SK-N-SH (cell line): ENCODE data around the gene MYLK. TPM values are rescaled to one million over a fixed set of nuclear protein-coding genes. Genes with fewer than 3 reads are reported as not detected.

ENCODE experiments used
- CTCF ChIA-PET: fragments of 300-600, 350-600 bp; formaldehyde crosslinking; extraction: SDS; loops from one replicate; lab custom pipeline; 2021; lab: Yijun Ruan, JAX
- POLR2A ChIA-PET: fragments of 350-600 bp; sonication (Branson Sonifier 250); formaldehyde crosslinking; extraction: SDS; loops from one replicate; lab custom pipeline; 2020; ENCODE audit warnings: antibody characterized with exemption, inconsistent platforms; lab: Yijun Ruan, JAX
- DNase-seq: peaks from one replicate; pipeline ENCODE4 v3.0.0; 2012
- H2AFZ ChIP-seq: fragments of 200-600 bp; sonication (generic); 2 replicates; pipeline ENCODE4 v1.8.1; 2016; ENCODE audit warnings: antibody characterized with exemption, mild to moderate bottlenecking, low read depth
- H3F3A ChIP-seq: fragments of 200-600 bp; sonication (generic); replicated peaks from 2 replicates; pipeline ENCODE3; 2016; ENCODE audit warnings: antibody characterized with exemption, mild to moderate bottlenecking; ENCODE audit not compliant: insufficient read depth
- H3K27ac ChIP-seq, 2 experiments: fragments of 200-500 bp in 1 of 2; fragments of 200-600 bp in 1 of 2; sonication (Bioruptor generic) in 1 of 2; sonication (generic), shearing (Covaris generic) in 1 of 2; 2 replicates each; pipeline versions ENCODE4 v1.5.1 to v1.6.1; 2014 to 2016; ENCODE audit warnings: low read depth in 2 of 2, inconsistent platforms in 1 of 2, low read length in 1 of 2, mild to moderate bottlenecking in 1 of 2, mixed read lengths in 1 of 2
- H3K27me3 ChIP-seq: fragments of 200-600 bp; sonication (generic), shearing (Covaris generic); 2 replicates; pipeline ENCODE4 v1.6.1; 2016; ENCODE audit warnings: mixed run types; ENCODE audit not compliant: insufficient read depth
- H3K36me3 ChIP-seq, 2 experiments: fragments of 200-500 bp in 1 of 2; fragments of 200-600 bp in 1 of 2; sonication (Bioruptor generic) in 1 of 2; sonication (generic) in 1 of 2; replicated peaks in 1 of 2; 2 replicates each; pipeline versions ENCODE3 to v1.5.1; 2014 to 2016; ENCODE audit warnings: low read length in 1 of 2, mild to moderate bottlenecking in 1 of 2; ENCODE audit not compliant: insufficient read depth in 2 of 2, control insufficient read depth in 1 of 2
- H3K4me1 ChIP-seq, 2 experiments: fragments of 200-500 bp in 1 of 2; fragments of 200-600 bp in 1 of 2; sonication (Bioruptor generic) in 1 of 2; sonication (generic), shearing (Covaris generic) in 1 of 2; 2 replicates each; pipeline versions ENCODE4 v1.5.1 to v1.6.1; 2014 to 2016; ENCODE audit warnings: low read depth in 1 of 2, low read length in 1 of 2, mixed run types in 1 of 2; ENCODE audit not compliant: insufficient read depth in 2 of 2, control insufficient read depth in 1 of 2
- H3K4me2 ChIP-seq: fragments of 200-600 bp; sonication (generic), shearing (Covaris generic); 2 replicates; pipeline ENCODE4 v1.6.1; 2017; ENCODE audit warnings: mixed run types
- H3K4me3 ChIP-seq, 2 experiments: fragments of 200-500 bp in 1 of 2; fragments of 200-600 bp in 1 of 2; sonication (Bioruptor generic) in 1 of 2; sonication (generic), shearing (Covaris generic) in 1 of 2; 2 replicates each; pipeline versions ENCODE4 v1.5.1 to v1.8.1; 2014 to 2016; ENCODE audit warnings: low read depth in 2 of 2, inconsistent platforms in 1 of 2, low read length in 1 of 2, mild to moderate bottlenecking in 1 of 2, mixed read lengths in 1 of 2, moderate library complexity in 1 of 2
- H3K79me2 ChIP-seq: fragments of 200-600 bp; sonication (generic); 2 replicates; pipeline ENCODE4 v1.8.1; 2017; ENCODE audit warnings: mild to moderate bottlenecking; ENCODE audit not compliant: insufficient read depth
- H3K9ac ChIP-seq: fragments of 200-600 bp; sonication (generic); 2 replicates; pipeline ENCODE4 v1.6.1; 2017; ENCODE audit warnings: mixed run types
- H3K9me2 ChIP-seq: fragments of 200-600 bp; sonication (generic); 2 replicates; pipeline ENCODE4 v1.6.1; 2017; ENCODE audit warnings: mixed run types
- H3K9me3 ChIP-seq: fragments of 200-600 bp; sonication (generic); 2 replicates; pipeline ENCODE4 v1.6.1; 2017; ENCODE audit warnings: mixed run types, mild to moderate bottlenecking, moderate library complexity
- H4K20me1 ChIP-seq: fragments of 200-600 bp; sonication (generic); 2 replicates; pipeline ENCODE4 v1.6.1; 2017; ENCODE audit warnings: mild to moderate bottlenecking, mixed run types; ENCODE audit not compliant: insufficient read depth
- CHD2 ChIP-seq: fragments of 150-350 bp; IDR thresholded peaks from 2 replicates; pipeline ENCODE4 v1.6.1; 2018; ENCODE audit warnings: low read length; ENCODE audit not compliant: partially characterized antibody
- CTCF ChIP-seq: fragments of 200-600 bp; sonication (generic); IDR thresholded peaks from 2 replicates; pipeline ENCODE4 v1.6.1; 2017; ENCODE audit warnings: antibody characterized with exemption, mild to moderate bottlenecking, moderate library complexity
- ELF1 ChIP-seq: IDR thresholded peaks from 2 replicates; pipeline ENCODE4 v1.4.0; 2012
- EP300 ChIP-seq, 2 experiments: IDR thresholded peaks; 2 replicates each; pipeline versions ENCODE4 v1.4.0 to v1.6.1; 2012; ENCODE audit warnings: borderline replicate concordance in 1 of 2, low read depth in 1 of 2, low read length in 1 of 2
- FOSL2 ChIP-seq: IDR thresholded peaks from 2 replicates; pipeline ENCODE4 v1.4.0; 2012; ENCODE audit warnings: low read depth, mild to moderate bottlenecking, moderate library complexity, borderline replicate concordance
- FOXJ3 ChIP-seq: sonication (generic); formaldehyde crosslinking; IDR thresholded peaks from 2 replicates; pipeline ENCODE4 v1.5.1; 2020; ENCODE audit warnings: mild to moderate bottlenecking, missing genetic modification reagents
- FOXM1 ChIP-seq: IDR thresholded peaks from 2 replicates; pipeline ENCODE4 v1.4.0; 2012; ENCODE audit warnings: low read depth, mild to moderate bottlenecking
- GABPA ChIP-seq: IDR thresholded peaks from 2 replicates; pipeline ENCODE4 v1.4.0; 2012; ENCODE audit warnings: low read depth, mild to moderate bottlenecking
- JUND ChIP-seq: IDR thresholded peaks from 2 replicates; pipeline ENCODE4 v1.4.0; 2012
- MAX ChIP-seq: IDR thresholded peaks from 2 replicates; pipeline ENCODE4 v1.4.0; 2012; ENCODE audit warnings: low read depth
- MEF2A ChIP-seq: IDR thresholded peaks from 2 replicates; pipeline ENCODE4 v1.4.0; 2012; ENCODE audit warnings: low read depth, borderline replicate concordance
- NFIC ChIP-seq: IDR thresholded peaks from 2 replicates; pipeline ENCODE4 v1.4.0; 2012; ENCODE audit warnings: borderline replicate concordance
- POLR2AphosphoS5 ChIP-seq: IDR thresholded peaks from 2 replicates; pipeline ENCODE4 v1.6.1; 2012; ENCODE audit warnings: low read depth, low read length
- RAD21 ChIP-seq: IDR thresholded peaks from 2 replicates; pipeline ENCODE4 v1.6.1; 2012; ENCODE audit warnings: mild to moderate bottlenecking, low read length
- RCOR1 ChIP-seq: fragments of 150-350 bp; IDR thresholded peaks from 2 replicates; pipeline ENCODE4 v1.6.1; 2017; ENCODE audit warnings: antibody characterized with exemption, low read length
- RXRA ChIP-seq: IDR thresholded peaks from 2 replicates; pipeline ENCODE4 v1.4.0; 2012; ENCODE audit warnings: low read depth, mild to moderate bottlenecking, borderline replicate concordance
- SIN3A ChIP-seq: IDR thresholded peaks from 2 replicates; pipeline ENCODE4 v1.6.1; 2012; ENCODE audit warnings: low read depth, mild to moderate bottlenecking, low read length, moderate library complexity, borderline replicate concordance
- SMC3 ChIP-seq: IDR thresholded peaks from 2 replicates; pipeline ENCODE4 v1.6.1; 2012; ENCODE audit warnings: low read depth, low read length, improper control_type of control experiment
- TCF12 ChIP-seq: IDR thresholded peaks from 2 replicates; pipeline ENCODE4 v1.4.0; 2012
- TEAD4 ChIP-seq: IDR thresholded peaks from 2 replicates; pipeline ENCODE4 v1.4.0; 2012; ENCODE audit warnings: mild to moderate bottlenecking, borderline replicate concordance; ENCODE audit not compliant: insufficient read depth
- USF1 ChIP-seq: IDR thresholded peaks from 2 replicates; pipeline ENCODE4 v1.4.0; 2012; ENCODE audit warnings: low read depth, borderline replicate concordance
- USF2 ChIP-seq: fragments of 150-350 bp; IDR thresholded peaks from 2 replicates; pipeline ENCODE4 v1.6.1; 2017; ENCODE audit warnings: antibody characterized with exemption, low read length, low read depth, borderline replicate concordance
- YY1 ChIP-seq: IDR thresholded peaks from 2 replicates; pipeline ENCODE4 v1.4.0; 2012; ENCODE audit warnings: low read depth, mild to moderate bottlenecking
- WGBS: methylation state at CpG from one replicate; pipeline ENCODE4 v1.1.6; 2017; ENCODE audit warnings: low lambda C conversion rate; 5-methylcytosine and 5-hydroxymethylcytosine counted together
- polyA plus RNA-seq, 3 experiments: library from polyadenylated mRNA; depleted of rRNA; stranded (reverse); fragments of >200 nt; gene quantifications; 2 replicates each; pipeline ENCODE4 v1.2.3, GENCODE V29; 2012

MYLK gene
- polyA plus RNA-seq, 1 of the 3 experiments (the other 2 are of a cell fraction): 272 TPM

DNA sequence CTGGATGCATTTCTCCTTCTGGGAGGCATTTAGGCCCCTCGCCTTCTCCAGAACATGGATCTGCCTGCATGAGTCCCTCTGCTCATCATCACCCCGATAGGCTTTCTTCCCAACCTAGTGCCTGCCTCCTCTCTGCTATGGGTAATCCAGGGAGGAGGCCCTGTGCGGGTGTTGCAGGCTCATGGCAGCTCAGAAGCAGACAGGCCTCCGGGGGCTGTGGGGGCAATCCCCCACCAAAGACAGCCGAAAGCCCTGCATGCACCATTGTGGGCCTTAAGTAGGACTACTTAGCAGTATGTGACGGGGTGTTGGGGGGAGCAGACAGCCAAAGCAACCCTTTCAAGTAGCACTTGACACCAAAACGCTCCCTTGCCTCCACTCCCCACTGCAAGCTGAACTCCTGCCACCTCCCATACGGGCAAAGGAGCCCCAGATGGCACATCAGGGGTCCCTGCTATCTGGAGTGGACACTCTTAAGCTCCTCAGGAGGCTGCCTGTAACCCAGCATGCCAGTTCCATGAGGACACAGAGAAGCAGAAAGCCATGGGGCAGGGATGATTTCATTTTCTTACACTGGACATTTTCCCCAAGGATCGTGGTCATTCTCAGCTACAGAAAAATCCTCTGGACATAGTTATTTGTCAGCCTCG, 200.5 kb downstream of the MYLK start:
- no peak for DNase-seq
- Histone ChIP-seq H3K79me2 (peaks cover 4% of the 10 kb centered on the region; the same call in 1 of the 2 replicates), H3K9me2 (no peaks in the 10 kb centered on the region), H3K27ac (no peak overlapping the region; a peak in 1 of 4 replicates), H4K20me1 (no peaks in the 10 kb centered on the region), H3K27me3 (no peaks in the 10 kb centered on the region), H3K4me2 (no peak overlapping the region), H2AFZ (no peak overlapping the region), H3K36me3 (peaks cover 49 to 61% of the 10 kb centered on the region in 2 experiments), H3K9ac (no peak overlapping the region), H3K4me1 (peaks cover 16 to 51% of the 10 kb centered on the region in 2 experiments; a peak in 3 of 4 replicates), H3F3A (peaks cover 20% of the 10 kb centered on the region), H3K9me3 (no peaks in the 10 kb centered on the region), H3K4me3 (no peak overlapping the region)
- WGBS: 87% methylated on average over 6 of the region's 10 CpGs
- CTCF ChIA-PET: interaction anchor here (1.1 to 7.3 kb wide), 3 partner anchors 19 to 31 kb away, joined by 3 to 44 read pairs (median 5); no protein-coding TSS in a partner anchor
- POLR2A ChIA-PET: no interaction called here
- TF ChIP-seq EP300 (IDR thresholded peaks at IDR 0.05; ENCODE audit: borderline replicate concordance in 1 of 2, low read depth in 1 of 2, low read length in 1 of 2): no peak
- TF ChIP-seq TCF12: no peak
- TF ChIP-seq USF1: no peak
- TF ChIP-seq GABPA: no peak
- no peak for TF ChIP-seq RXRA
- no peak for TF ChIP-seq SMC3
- no peak for TF ChIP-seq MEF2A
- TF ChIP-seq MAX: no peak
- TF ChIP-seq SIN3A: no peak
- TF ChIP-seq NFIC: no peak

DNA sequence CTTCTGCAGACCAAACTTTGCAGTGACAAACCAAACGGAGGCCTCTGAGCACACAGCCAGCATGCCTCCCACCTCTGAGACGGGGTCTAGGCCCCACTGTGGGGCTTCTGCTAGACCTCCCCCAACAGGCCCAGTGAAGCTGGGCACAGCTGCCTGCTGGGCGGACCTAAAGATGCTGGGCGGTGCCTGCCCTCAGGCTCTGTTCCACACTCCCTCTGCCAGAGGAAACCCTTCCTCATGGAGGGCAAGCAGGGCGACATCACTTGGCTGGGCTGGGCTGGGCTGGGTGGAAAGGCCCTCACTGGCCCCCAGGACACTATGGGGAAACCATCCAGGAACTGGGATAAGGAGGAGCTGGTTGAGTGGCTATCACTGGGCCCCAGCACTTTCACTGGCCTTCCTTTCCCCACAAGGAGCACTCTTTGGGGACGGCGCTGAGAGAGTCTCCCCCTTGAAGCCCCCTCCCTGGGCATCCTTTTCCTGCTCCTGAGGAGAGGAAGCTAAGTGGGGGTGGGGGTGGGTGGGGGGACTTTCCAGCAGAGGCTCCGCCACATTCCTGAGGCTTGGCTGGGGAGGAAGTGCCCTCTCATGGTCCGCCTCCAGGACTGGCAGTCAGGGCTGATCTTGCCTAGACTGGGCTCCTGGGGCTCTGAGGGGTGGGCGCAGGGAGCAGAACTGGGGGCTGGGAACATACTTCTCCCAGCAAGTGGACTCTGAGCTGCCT, 201.2 kb downstream of the MYLK start:
- H3K9ac ChIP-seq: no peak overlapping the region
- TF ChIP-seq RCOR1 (no peak), CTCF (no peak), YY1 (no peak), MEF2A (no peak), POLR2AphosphoS5 (no peak), FOSL2 (no peak), FOXM1 (no peak), SIN3A (no peak), FOXJ3 (CRISPR knock-in tag) (no peak), RXRA (no peak), JUND (no peak), MAX (no peak), ELF1 (no peak), TCF12 (no peak), EP300 (IDR thresholded peaks at IDR 0.05; ENCODE audit: borderline replicate concordance in 1 of 2, low read depth in 1 of 2, low read length in 1 of 2) (no peak), RAD21 (no peak), TEAD4 (no peak), USF2 (no peak), CHD2 (no peak)
- CTCF ChIA-PET: interaction anchor here (1.1 to 7.3 kb wide), 3 partner anchors 19 to 30 kb away, joined by 3 to 44 read pairs (median 5); no protein-coding TSS in a partner anchor

More for the DNA sequence above, 201.2 kb downstream of the MYLK start:
- Histone ChIP-seq H4K20me1 (no peaks in the 10 kb centered on the region), H3K27ac (no peak overlapping the region), H3K36me3 (peaks cover 49 to 63% of the 10 kb centered on the region in 2 experiments), H3K4me3 (no peak overlapping the region), H3K79me2 (peaks cover 4% of the 10 kb centered on the region; the same call in 1 of the 2 replicates), H3K27me3 (no peaks in the 10 kb centered on the region), H3K4me2 (no peak overlapping the region), H3K4me1 (peaks cover 20 to 54% of the 10 kb centered on the region in 2 experiments; a peak in 3 of 4 replicates), H3K9me2 (no peaks in the 10 kb centered on the region), H2AFZ (no peak overlapping the region), H3F3A (peaks cover 19% of the 10 kb centered on the region), H3K9me3 (no peaks in the 10 kb centered on the region)
- no peak for DNase-seq
- POLR2A ChIA-PET: no interaction called here
- WGBS: 95% methylated on average over 2 of the region's 10 CpGs
